Kidney epithelial cell (primary cell): Measurements from ENCODE around the gene APRT. TPM values are rescaled to one million over a fixed set of nuclear protein-coding genes. Genes with fewer than 3 reads are reported as not detected.

Experiments
- DNase-seq: peaks from one replicate; pipeline ENCODE4 v3.0.0-alpha.2; 2010; ENCODE audit warnings: low read depth
- H3K27me3 ChIP-seq: 2 replicates; pipeline ENCODE4 v1.6.0; 2011; ENCODE audit warnings: low read length; ENCODE audit not compliant: control insufficient read depth, insufficient read depth
- H3K36me3 ChIP-seq: 2 replicates; pipeline ENCODE4 v1.5.1; 2011; ENCODE audit warnings: low read length; ENCODE audit not compliant: control insufficient read depth, insufficient read depth
- H3K4me3 ChIP-seq: 2 replicates; pipeline ENCODE4 v1.5.1; 2011; ENCODE audit warnings: low read depth, mild to moderate bottlenecking, control low read depth, low read length
- total RNA-seq: library from RNA; depleted of rRNA; stranded (reverse); fragments of >200 nt; gene quantifications from 2 replicates; pipeline ENCODE4 v1.2.3, GENCODE V29; 2015
- TF ChIP-seq, protein P1 (sequence below): IDR thresholded peaks from 2 replicates; pipeline ENCODE4 v1.5.1; 2011; ENCODE audit warnings: mild to moderate bottlenecking, moderate library complexity, low read length, control low read depth, inconsistent platforms; ENCODE audit not compliant: insufficient read depth, poor library complexity, severe bottlenecking

The APRT gene, protein sequence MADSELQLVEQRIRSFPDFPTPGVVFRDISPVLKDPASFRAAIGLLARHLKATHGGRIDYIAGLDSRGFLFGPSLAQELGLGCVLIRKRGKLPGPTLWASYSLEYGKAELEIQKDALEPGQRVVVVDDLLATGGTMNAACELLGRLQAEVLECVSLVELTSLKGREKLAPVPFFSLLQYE
- total RNA-seq, result 204 and 218 TPM in 2 replicates

DNA sequence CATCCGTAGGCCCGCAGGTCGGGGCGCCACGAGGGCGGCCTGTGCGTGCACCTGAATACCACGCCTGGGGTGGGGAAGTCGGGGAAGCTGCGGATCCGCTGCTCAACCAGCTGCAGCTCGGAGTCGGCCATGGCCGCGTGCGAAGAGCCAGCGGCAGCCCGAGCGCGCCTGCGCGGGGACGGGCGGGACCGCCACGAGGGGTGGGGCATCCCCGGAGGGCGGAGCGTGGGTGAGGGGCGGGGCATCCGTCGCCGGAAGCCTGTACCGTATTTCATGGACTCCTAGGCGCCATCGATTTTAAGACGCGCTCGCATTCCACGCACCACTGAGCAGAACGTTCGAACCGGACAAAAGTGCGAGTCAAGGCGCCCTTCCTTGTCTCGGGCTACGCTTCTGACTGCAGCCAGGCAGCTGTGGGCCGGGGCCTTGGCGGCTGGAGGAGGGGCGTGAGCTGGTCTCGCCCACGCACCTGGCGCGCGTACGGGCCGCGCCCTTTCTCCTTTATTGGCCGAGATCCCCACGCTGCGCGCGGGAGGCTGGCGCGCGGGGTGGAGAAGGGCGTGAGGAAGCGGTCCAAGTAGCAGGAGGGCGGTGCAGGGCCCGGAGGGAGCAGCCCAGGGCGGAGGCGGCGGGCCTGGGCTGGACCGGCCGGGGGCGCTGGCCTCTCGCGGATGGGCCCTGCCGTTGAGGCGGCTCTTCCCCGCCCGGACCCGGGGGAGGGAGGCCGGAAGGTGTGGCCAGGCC lies at the start of gene APRT:
Gene APRT, minus strand, starts transcription at position 160 of the 744 bp plus-strand sequence. Its CDS starts 29 bp downstream, at position 131.
- TF ChIP-seq, protein P1, sequence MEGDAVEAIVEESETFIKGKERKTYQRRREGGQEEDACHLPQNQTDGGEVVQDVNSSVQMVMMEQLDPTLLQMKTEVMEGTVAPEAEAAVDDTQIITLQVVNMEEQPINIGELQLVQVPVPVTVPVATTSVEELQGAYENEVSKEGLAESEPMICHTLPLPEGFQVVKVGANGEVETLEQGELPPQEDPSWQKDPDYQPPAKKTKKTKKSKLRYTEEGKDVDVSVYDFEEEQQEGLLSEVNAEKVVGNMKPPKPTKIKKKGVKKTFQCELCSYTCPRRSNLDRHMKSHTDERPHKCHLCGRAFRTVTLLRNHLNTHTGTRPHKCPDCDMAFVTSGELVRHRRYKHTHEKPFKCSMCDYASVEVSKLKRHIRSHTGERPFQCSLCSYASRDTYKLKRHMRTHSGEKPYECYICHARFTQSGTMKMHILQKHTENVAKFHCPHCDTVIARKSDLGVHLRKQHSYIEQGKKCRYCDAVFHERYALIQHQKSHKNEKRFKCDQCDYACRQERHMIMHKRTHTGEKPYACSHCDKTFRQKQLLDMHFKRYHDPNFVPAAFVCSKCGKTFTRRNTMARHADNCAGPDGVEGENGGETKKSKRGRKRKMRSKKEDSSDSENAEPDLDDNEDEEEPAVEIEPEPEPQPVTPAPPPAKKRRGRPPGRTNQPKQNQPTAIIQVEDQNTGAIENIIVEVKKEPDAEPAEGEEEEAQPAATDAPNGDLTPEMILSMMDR, result no peak
- H3K27me3 ChIP-seq, result peaks cover 8% of the 10 kb centered on the region
- H3K36me3 ChIP-seq, result no peaks in the 10 kb centered on the region
- peak; percentile 55 for DNase-seq
- H3K4me3 ChIP-seq, result peak within 1 kb of the TSS; percentile 62

DNA sequence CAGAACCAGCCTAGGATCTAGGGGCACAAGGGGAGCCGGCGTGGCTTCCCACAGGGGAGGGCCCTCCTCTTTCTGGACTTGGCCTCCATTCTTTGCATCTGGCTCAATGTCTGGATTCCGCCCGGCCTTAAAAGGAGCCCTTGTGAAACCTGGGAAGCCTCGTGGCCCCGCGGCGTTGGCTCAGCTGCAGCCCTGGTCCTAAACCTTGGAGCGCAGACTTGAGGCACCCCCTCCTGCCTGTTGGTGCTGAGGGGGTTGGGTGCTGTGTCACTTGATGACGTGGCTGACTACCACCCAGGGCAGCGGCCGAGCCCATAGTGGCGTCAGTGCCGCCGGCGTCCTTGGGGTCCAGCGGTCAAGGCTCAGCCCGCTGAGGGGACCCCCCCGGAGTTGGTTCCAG lies 49.6 kb upstream of the APRT start:
- H3K36me3 ChIP-seq, result peaks cover 3% of the 10 kb centered on the region
- peaks cover 10% of the 10 kb centered on the region for H3K27me3 ChIP-seq
- no peak overlapping the region for H3K4me3 ChIP-seq
- DNase-seq, result no peak
- TF ChIP-seq, protein P1, result no peak

DNA sequence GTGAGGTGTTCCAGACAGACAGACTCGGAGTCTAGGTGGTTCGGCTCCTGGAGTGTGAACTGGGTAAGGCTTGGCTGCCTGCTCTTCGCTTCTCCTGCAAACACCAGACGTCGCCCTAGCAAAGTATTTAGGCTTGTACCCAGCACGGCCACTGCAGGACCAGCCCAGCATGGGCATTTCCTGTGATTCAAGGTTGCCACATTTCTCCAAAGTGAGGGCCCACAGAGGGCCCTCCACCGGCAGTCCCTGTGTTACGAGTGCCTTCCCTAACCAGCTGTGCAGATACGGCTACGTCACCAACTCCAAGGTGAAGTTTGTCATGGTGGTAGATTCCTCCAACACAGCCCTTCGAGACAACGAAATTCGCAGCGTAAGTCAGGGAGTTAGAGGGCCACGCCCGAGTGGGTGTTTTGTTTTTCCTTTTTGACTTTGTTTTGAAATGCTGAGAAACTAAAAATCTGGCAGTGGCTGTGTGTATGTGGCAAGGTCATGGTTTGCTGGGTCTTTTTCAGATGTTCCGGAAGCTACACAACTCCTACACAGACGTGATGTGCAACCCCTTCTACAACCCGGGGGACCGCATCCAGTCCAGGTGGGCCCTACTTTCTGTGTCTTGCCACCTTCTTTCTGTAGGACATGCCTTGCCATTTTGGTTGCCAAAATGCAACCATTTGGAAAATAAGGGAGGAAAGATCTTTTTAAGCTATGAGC lies 47.8 kb upstream of the APRT start:
- H3K27me3 ChIP-seq, result no peaks in the 10 kb centered on the region
- DNase-seq, result no peak
- H3K4me3 ChIP-seq, result no peak overlapping the region
- TF ChIP-seq, protein P1, result no peak
- H3K36me3 ChIP-seq, result peaks cover 3% of the 10 kb centered on the region

DNA sequence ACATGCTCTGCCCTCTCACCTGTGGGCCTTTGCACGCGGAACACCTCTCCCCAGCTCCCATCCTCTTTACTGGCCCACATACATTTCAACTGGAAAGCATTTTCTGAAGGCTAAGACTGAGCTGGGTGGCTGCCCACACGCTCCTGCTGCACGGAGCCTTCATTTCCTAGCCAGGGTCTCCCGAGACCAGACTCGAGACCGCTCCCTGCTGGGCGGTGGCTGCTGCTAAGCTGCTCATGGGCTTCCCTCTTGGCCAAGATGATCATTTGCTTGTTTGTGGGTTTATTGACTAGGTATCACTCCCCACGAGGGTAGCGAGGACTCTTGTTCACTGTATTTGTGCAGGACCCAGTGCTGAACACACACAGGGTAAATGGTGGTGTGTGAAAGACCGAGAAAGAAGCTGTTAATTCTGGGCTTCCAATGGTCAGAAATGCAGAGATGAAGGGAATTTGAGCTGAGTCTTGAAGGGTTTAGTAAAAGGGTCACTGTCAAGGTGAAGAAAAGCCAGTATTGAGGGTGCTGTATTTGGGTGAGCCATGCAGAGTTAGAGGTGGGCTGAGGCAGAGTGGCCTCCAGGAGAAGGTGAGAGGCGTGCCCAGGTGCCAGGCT lies 46.1 kb upstream of the APRT start:
- peak overlapping the region; percentile 80 for H3K4me3 ChIP-seq

More for the DNA sequence above, 46.1 kb upstream of the APRT start:
- TF ChIP-seq, protein P1, result peak; percentile 92
- peak; percentile 35 for DNase-seq
- Histone ChIP-seq H3K27me3 (no peaks in the 10 kb centered on the region), H3K36me3 (peaks cover 3% of the 10 kb centered on the region)
